ENCODE results near the gene MRPS24. TPM values are rescaled to one million over a fixed set of nuclear protein-coding genes. Genes with fewer than 3 reads are reported as not detected.
"Not testable (repeated sequence)": the region's sequence is repeated elsewhere in the genome, so short reads cannot be mapped to it uniquely, and the experiment has no call there.

The MRPS24 gene
- total and polyA plus RNA-seq, 4 donors, result 53.6 to 112 (median 83.7) TPM

- ATAC-seq (ENCODE audit: low FRiP score) (no peak), DNase-seq (no peak)
- H3K36me3 ChIP-seq (ENCODE audit: control insufficient read depth in 1 of 2, insufficient read depth in 2 of 2, low read length in 1 of 2), result no peaks in the 10 kb centered on the region
- H3K27me3 ChIP-seq (ENCODE audit: control insufficient read depth in 1 of 2, insufficient read depth in 2 of 2, low read length in 1 of 2), result no peaks in the 10 kb centered on the region
- no peak overlapping the region for H3K27ac ChIP-seq (ENCODE audit: low read depth in 1 of 2, low read length in 2 of 2)
- no peak overlapping the region for H3K4me3 ChIP-seq (ENCODE audit: low read length in 2 of 2)
- no peaks in the 10 kb centered on the region for H3K4me1 ChIP-seq (ENCODE audit: control insufficient read depth in 1 of 2, insufficient read depth in 2 of 2, low read length in 2 of 2)
- intact Hi-C loops (cut with DNase I), result loop anchor here (5.0 to 10.0 kb wide), 2 partner anchors 100 to 252 kb away; partner anchors contain the start of gene STK17A (in 1 of the 2)
- 78% methylated on average over 8 of the region's 8 CpGs for WGBS, 2 donors
- no peaks in the 10 kb centered on the region for H3K9me3 ChIP-seq (ENCODE audit: control insufficient read depth, low read length)
Observed at GRCh38 chr7:43834463-43835251, 34.7 kb downstream of the MRPS24 start.

- not testable (repeated sequence) for ATAC-seq (ENCODE audit: low FRiP score); H3K36me3 ChIP-seq (ENCODE audit: control insufficient read depth in 1 of 2, insufficient read depth in 2 of 2, low read length in 1 of 2); H3K27ac ChIP-seq (ENCODE audit: low read depth in 1 of 2, low read length in 2 of 2); H3K4me1 ChIP-seq (ENCODE audit: control insufficient read depth in 1 of 2, insufficient read depth in 2 of 2, low read length in 2 of 2); H3K27me3 ChIP-seq (ENCODE audit: control insufficient read depth in 1 of 2, insufficient read depth in 2 of 2, low read length in 1 of 2); DNase-seq; H3K4me3 ChIP-seq (ENCODE audit: low read length in 2 of 2); H3K9me3 ChIP-seq (ENCODE audit: control insufficient read depth, low read length)
- intact Hi-C loops (cut with DNase I), result loop anchor here in 1 of 2 donors (10.0 kb wide), 1 partner anchor 96 kb away; no protein-coding TSS in a partner anchor
Observed at GRCh38 chr7:43830917-43831316, 38.4 kb downstream of the MRPS24 start.

- Histone ChIP-seq H3K9me3 (ENCODE audit: control insufficient read depth, low read length) (no peaks in the 10 kb centered on the region), H3K27ac (ENCODE audit: low read depth in 1 of 2, low read length in 2 of 2) (no peak overlapping the region), H3K4me3 (ENCODE audit: low read length in 2 of 2) (no peak overlapping the region), H3K4me1 (ENCODE audit: control insufficient read depth in 1 of 2, insufficient read depth in 2 of 2, low read length in 2 of 2) (no peaks in the 10 kb centered on the region), H3K36me3 (ENCODE audit: control insufficient read depth in 1 of 2, insufficient read depth in 2 of 2, low read length in 1 of 2) (no peaks in the 10 kb centered on the region), H3K27me3 (ENCODE audit: control insufficient read depth in 1 of 2, insufficient read depth in 2 of 2, low read length in 1 of 2) (no peaks in the 10 kb centered on the region)
- 48 to 57% methylated on average over 5 of the region's 5 CpGs for WGBS, 2 donors
- ATAC-seq (ENCODE audit: low FRiP score) (no peak), DNase-seq (no peak)
- intact Hi-C loops (cut with DNase I), result no loop called here
Observed at GRCh38 chr7:43825391-43825808, 43.9 kb downstream of the MRPS24 start.

DNA sequence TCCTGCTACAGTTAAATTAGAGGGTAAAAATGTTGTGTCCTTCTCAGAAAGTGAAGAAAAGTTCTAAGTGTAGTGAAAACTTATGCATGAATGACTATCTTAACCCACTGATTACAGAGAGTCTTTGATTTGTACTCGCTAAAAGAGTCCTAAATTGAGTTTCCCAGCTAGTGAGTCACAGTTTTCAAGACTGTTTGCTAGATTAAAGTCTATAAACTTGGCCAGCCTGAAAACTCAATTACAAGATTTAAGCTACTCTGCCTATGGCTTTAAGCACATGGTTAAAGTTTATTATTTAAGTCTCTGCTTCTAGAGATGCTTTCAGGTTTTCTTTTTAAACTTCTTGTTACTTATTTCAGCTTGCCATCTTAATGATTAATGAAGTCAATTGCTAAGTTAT, 44.4 kb downstream of the MRPS24 start:
- Histone ChIP-seq H3K36me3 (ENCODE audit: control insufficient read depth in 1 of 2, insufficient read depth in 2 of 2, low read length in 1 of 2) (no peaks in the 10 kb centered on the region), H3K4me3 (ENCODE audit: low read length in 2 of 2) (no peak overlapping the region), H3K4me1 (ENCODE audit: control insufficient read depth in 1 of 2, insufficient read depth in 2 of 2, low read length in 2 of 2) (no peaks in the 10 kb centered on the region), H3K9me3 (ENCODE audit: control insufficient read depth, low read length) (no peaks in the 10 kb centered on the region), H3K27ac (ENCODE audit: low read depth in 1 of 2, low read length in 2 of 2) (no peak overlapping the region), H3K27me3 (ENCODE audit: control insufficient read depth in 1 of 2, insufficient read depth in 2 of 2, low read length in 1 of 2) (no peaks in the 10 kb centered on the region)
- DNase-seq (no peak), ATAC-seq (ENCODE audit: low FRiP score) (no peak)
- intact Hi-C loops (cut with DNase I), result no loop called here
- WGBS, 2 donors, result 26 to 30% methylated on average over 1 of the region's 1 CpG

DNA sequence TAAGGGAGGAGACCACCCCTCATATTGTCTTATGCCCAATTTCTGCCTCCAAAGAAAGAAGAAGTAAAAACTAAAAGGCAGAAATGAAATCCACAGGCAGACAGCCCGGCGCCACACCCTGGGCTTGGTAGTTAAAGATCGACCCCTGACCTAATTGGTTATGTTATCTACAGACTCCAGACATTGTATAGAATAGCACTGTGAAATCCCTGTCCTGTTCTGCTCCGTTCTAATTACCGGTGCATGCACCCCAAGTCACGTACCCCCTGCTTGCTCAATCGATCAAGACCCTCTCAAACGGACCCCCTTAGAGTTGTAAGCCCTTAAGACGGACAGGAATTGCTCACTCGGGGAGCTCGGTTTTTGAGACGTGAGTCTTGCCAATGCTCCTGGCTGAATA, 44.8 kb downstream of the MRPS24 start:
- H3K27ac ChIP-seq (ENCODE audit: low read depth in 1 of 2, low read length in 2 of 2); intact Hi-C loops (cut with DNase I); H3K4me3 ChIP-seq (ENCODE audit: low read length in 2 of 2); H3K4me1 ChIP-seq (ENCODE audit: control insufficient read depth in 1 of 2, insufficient read depth in 2 of 2, low read length in 2 of 2); ATAC-seq (ENCODE audit: low FRiP score); H3K9me3 ChIP-seq (ENCODE audit: control insufficient read depth, low read length); DNase-seq; H3K27me3 ChIP-seq (ENCODE audit: control insufficient read depth in 1 of 2, insufficient read depth in 2 of 2, low read length in 1 of 2); H3K36me3 ChIP-seq (ENCODE audit: control insufficient read depth in 1 of 2, insufficient read depth in 2 of 2, low read length in 1 of 2): not testable (repeated sequence)
- WGBS, 2 donors, result 79 to 86% methylated on average over 12 of the region's 12 CpGs

DNA sequence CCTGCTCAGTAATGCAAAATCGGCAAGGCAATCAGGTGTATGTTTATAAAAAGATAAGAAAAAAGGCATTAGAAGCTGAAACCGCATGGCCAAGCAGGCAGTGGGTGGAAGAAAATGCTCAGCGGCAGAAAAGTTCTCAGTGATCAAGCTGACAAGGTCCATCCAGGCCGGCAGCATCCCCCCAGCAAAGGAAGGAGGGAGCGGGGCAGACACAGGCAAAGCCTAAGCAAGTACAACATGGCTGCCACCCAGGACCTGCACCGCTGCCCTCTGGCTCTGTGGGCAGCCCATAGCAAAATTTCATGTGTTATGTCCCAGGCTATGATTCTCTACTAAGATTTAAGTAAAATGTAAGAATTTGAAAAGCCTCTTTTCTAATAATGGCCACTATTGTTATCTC, 45.4 kb downstream of the MRPS24 start:
- DNase-seq (no peak), ATAC-seq (ENCODE audit: low FRiP score) (no peak)
- WGBS, 2 donors, result 74 to 81% methylated on average over 6 of the region's 6 CpGs
- Histone ChIP-seq H3K4me3 (ENCODE audit: low read length in 2 of 2) (no peak overlapping the region), H3K4me1 (ENCODE audit: control insufficient read depth in 1 of 2, insufficient read depth in 2 of 2, low read length in 2 of 2) (no peaks in the 10 kb centered on the region), H3K9me3 (ENCODE audit: control insufficient read depth, low read length) (no peaks in the 10 kb centered on the region), H3K27ac (ENCODE audit: low read depth in 1 of 2, low read length in 2 of 2) (no peak overlapping the region), H3K36me3 (ENCODE audit: control insufficient read depth in 1 of 2, insufficient read depth in 2 of 2, low read length in 1 of 2) (no peaks in the 10 kb centered on the region), H3K27me3 (ENCODE audit: control insufficient read depth in 1 of 2, insufficient read depth in 2 of 2, low read length in 1 of 2) (no peaks in the 10 kb centered on the region)
- intact Hi-C loops (cut with DNase I), result no loop called here

DNA sequence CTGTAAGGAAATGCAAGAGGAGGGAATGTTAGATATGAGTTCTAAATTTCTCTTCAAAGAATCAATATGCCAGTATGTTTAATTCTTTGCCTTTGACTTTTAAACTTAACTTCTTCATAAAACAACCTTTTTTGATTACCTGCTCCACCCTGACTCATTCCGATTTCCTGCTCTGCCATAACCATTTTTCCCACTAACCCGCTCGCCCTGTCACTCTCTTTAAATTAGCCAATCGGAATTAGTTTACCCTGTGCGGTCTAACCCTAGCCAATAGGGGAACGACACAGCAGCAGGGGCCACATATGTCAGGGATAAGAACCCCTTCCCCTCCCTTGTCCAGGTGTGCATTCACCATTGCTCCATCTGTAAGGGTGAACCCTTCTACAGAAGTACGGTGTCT, 45.9 kb downstream of the MRPS24 start:
- H3K27me3 ChIP-seq (ENCODE audit: control insufficient read depth in 1 of 2, insufficient read depth in 2 of 2, low read length in 1 of 2); H3K4me1 ChIP-seq (ENCODE audit: control insufficient read depth in 1 of 2, insufficient read depth in 2 of 2, low read length in 2 of 2); H3K36me3 ChIP-seq (ENCODE audit: control insufficient read depth in 1 of 2, insufficient read depth in 2 of 2, low read length in 1 of 2); H3K9me3 ChIP-seq (ENCODE audit: control insufficient read depth, low read length); DNase-seq; H3K27ac ChIP-seq (ENCODE audit: low read depth in 1 of 2, low read length in 2 of 2); ATAC-seq (ENCODE audit: low FRiP score); intact Hi-C loops (cut with DNase I); H3K4me3 ChIP-seq (ENCODE audit: low read length in 2 of 2): not testable (repeated sequence)
- 92 to 93% methylated on average over 7 of the region's 7 CpGs for WGBS, 2 donors

Other genes with a start within 250 kb of the MRPS24 start
- gene COA1, start 140.0 kb downstream of the MRPS24 start, total RNA-seq, result 10 to 100 TPM; 36.5 to 55.6 TPM
- gene COA1, start 140.0 kb downstream of the MRPS24 start, polyA plus RNA-seq, result 10 to 100 TPM; 47.5 to 57.2 TPM
- gene BLVRA, start 110.8 kb downstream of the MRPS24 start, total RNA-seq, result 10 to 100 TPM; 56.0 to 61.0 TPM
- gene BLVRA, start 110.8 kb downstream of the MRPS24 start, polyA plus RNA-seq, result 100 to 1,000 TPM in 1 of 2 donors, 10 to 100 TPM in 1; 77.8 to 117 TPM
- gene URGCP, start 37.1 kb upstream of the MRPS24 start, total RNA-seq, result 10 to 100 TPM; 38.0 to 46.7 TPM
- 10 to 100 TPM in 1 of 2 donors, 1 to 10 TPM in 1; 9.1 to 24.2 TPM for gene URGCP, start 37.1 kb upstream of the MRPS24 start, polyA plus RNA-seq
- gene UBE2D4, start 56.9 kb upstream of the MRPS24 start, total RNA-seq, result 10 to 100 TPM; 21.6 to 21.8 TPM
- 10 to 100 TPM; 20.0 to 40.1 TPM for gene UBE2D4, start 56.9 kb upstream of the MRPS24 start, polyA plus RNA-seq
- not detected for gene SPDYE1, start 128.4 kb upstream of the MRPS24 start, total RNA-seq
- gene SPDYE1, start 128.4 kb upstream of the MRPS24 start, polyA plus RNA-seq, result under 1 TPM in 1 of 2 donors, not detected in 1; 0.05 TPM
- gene DBNL, start 175.2 kb upstream of the MRPS24 start, total RNA-seq, result 100 to 1,000 TPM in 1 of 2 donors, 10 to 100 TPM in 1; 96.1 to 105 TPM
- gene DBNL, start 175.2 kb upstream of the MRPS24 start, polyA plus RNA-seq, result 10 to 100 TPM; 80.1 to 91.6 TPM
- gene PGAM2, start 196.1 kb upstream of the MRPS24 start, total RNA-seq, result 1 to 10 TPM; 4.1 to 4.8 TPM
- 1 to 10 TPM; 8.0 to 9.5 TPM for gene PGAM2, start 196.1 kb upstream of the MRPS24 start, polyA plus RNA-seq
- 10 to 100 TPM; 27.6 to 35.7 TPM for gene POLM, start 213.0 kb upstream of the MRPS24 start, total RNA-seq
- 10 to 100 TPM in 1 of 2 donors, 1 to 10 TPM in 1; 8.4 to 35.6 TPM for gene POLM, start 213.0 kb upstream of the MRPS24 start, polyA plus RNA-seq
- gene AEBP1, start 234.8 kb upstream of the MRPS24 start, total RNA-seq, result 1,000 to 10,000 TPM in 1 of 2 donors, 100 to 1,000 TPM in 1; 856 to 1,098 TPM
- gene AEBP1, start 234.8 kb upstream of the MRPS24 start, polyA plus RNA-seq, result 1,000 to 10,000 TPM in 1 of 2 donors, 100 to 1,000 TPM in 1; 293 to 2,243 TPM

All from aorta (tissue), 5 donors.